ENCODE measurements around the gene RPL7A. TPM values are rescaled to one million over a fixed set of nuclear protein-coding genes. Genes with fewer than 3 reads are reported as not detected.

Gene RPL7A
- total RNA-seq, 2 experiments from 2014 or later = 2,867 to 2,961 TPM

GRCh38 chr9:133377721-133378216, 29.8 kb downstream of the RPL7A start:
- no peaks in the 10 kb centered on the region for H3K9me2 ChIP-seq (ENCODE audit: insufficient read depth, low read length)
- TF ChIP-seq EZH2phosphoT487 (IDR thresholded peaks at IDR 0.05; ENCODE audit: borderline replicate concordance, low read depth, low read length) (no peak), CTCF (conservative IDR thresholded peaks at IDR 0.05; ENCODE audit: low read length) (no peak)
- DNase-seq (ENCODE audit: low spot score) = no peak
- H2AFZ ChIP-seq (ENCODE audit: low read length) = no peak overlapping the region
- peaks cover 31% of the 10 kb centered on the region for H3K79me2 ChIP-seq (ENCODE audit: insufficient read depth, low read depth, low read length)
- ChIA-PET CTCF (ENCODE audit: unreplicated experiment) (no interaction called here), POLR2A (interaction anchor here (1.0 to 1.3 kb wide), 2 partner anchors 13 to 101 kb away, joined by 3 read pairs; partner anchors contain the start of gene SLC2A6)
- intact Hi-C loops (cut with micrococcal nuclease; ENCODE audit: unreplicated experiment) = no loop called here
- H3K4me1 ChIP-seq (ENCODE audit: insufficient read depth, low read length, poor library complexity, severe bottlenecking) = peaks cover 10% of the 10 kb centered on the region
- H3K9me3 ChIP-seq (ENCODE audit: low read length) = 0 out of 2 replicates have a peak, but pooled peaks cover 2% of the 10 kb centered on the region
- H3K4me3 ChIP-seq (ENCODE audit: low read depth, low read length, poor library complexity, severe bottlenecking) = no peak overlapping the region
- peaks cover 7% of the 10 kb centered on the region for H4K20me1 ChIP-seq (ENCODE audit: insufficient read depth, low read length)
- no peak overlapping the region for H3K4me2 ChIP-seq (ENCODE audit: low read length)
- H3K36me3 ChIP-seq (ENCODE audit: insufficient read depth, low read length) = peaks cover 9% of the 10 kb centered on the region
- H3K27ac ChIP-seq (ENCODE audit: low read depth, low read length, poor library complexity, severe bottlenecking) = no peak overlapping the region
- BruUV-seq (replicated peaks) = no TSS peak

- H3K4me2 ChIP-seq (ENCODE audit: low read length) = no peak overlapping the region
- no peak overlapping the region for H3K4me3 ChIP-seq (ENCODE audit: low read depth, low read length, poor library complexity, severe bottlenecking)
- 0 out of 2 replicates have a peak, but pooled peaks cover 7% of the 10 kb centered on the region for H3K9me3 ChIP-seq (ENCODE audit: low read length)
- H3K79me2 ChIP-seq (ENCODE audit: insufficient read depth, low read depth, low read length) = peaks cover 23% of the 10 kb centered on the region
- peaks cover 10% of the 10 kb centered on the region for H3K4me1 ChIP-seq (ENCODE audit: insufficient read depth, low read length, poor library complexity, severe bottlenecking)
- H4K20me1 ChIP-seq (ENCODE audit: insufficient read depth, low read length) = peaks cover 7% of the 10 kb centered on the region
- BruUV-seq (replicated peaks) = no TSS peak
- no peak overlapping the region for H3K27ac ChIP-seq (ENCODE audit: low read depth, low read length, poor library complexity, severe bottlenecking)
- TF ChIP-seq EZH2phosphoT487 (IDR thresholded peaks at IDR 0.05; ENCODE audit: borderline replicate concordance, low read depth, low read length) (no peak), CTCF (conservative IDR thresholded peaks at IDR 0.05; ENCODE audit: low read length) (no peak)
- intact Hi-C loops (cut with micrococcal nuclease; ENCODE audit: unreplicated experiment) = no loop called here
- POLR2A ChIA-PET = interaction anchor here (1.3 kb wide), 1 partner anchor 13 kb away, joined by 3 read pairs; no protein-coding TSS in a partner anchor
- H3K36me3 ChIP-seq (ENCODE audit: insufficient read depth, low read length) = peaks cover 4% of the 10 kb centered on the region; the same call in 1 of the 2 replicates
- CTCF ChIA-PET (ENCODE audit: unreplicated experiment) = no interaction called here
- DNase-seq (ENCODE audit: low spot score) = no peak
- no peak overlapping the region for H2AFZ ChIP-seq (ENCODE audit: low read length)
- no peaks in the 10 kb centered on the region for H3K9me2 ChIP-seq (ENCODE audit: insufficient read depth, low read length)
Measured at GRCh38 chr9:133378408-133378962, 30.5 kb downstream of the RPL7A start.

Data from OCI-LY7 (cell line).